Umbilical cord (tissue), 2 donors: Measurements from ENCODE around the gene POLR3A. TPM values are rescaled to one million over a fixed set of nuclear protein-coding genes. Genes with fewer than 3 reads are reported as not detected.

Experiments
- DNase-seq: peaks from one replicate; pipeline ENCODE4 v3.0.0-alpha.2; 2015; ENCODE audit warnings: low spot score
- total RNA-seq: library from RNA; depleted of rRNA; stranded (reverse); fragments of >200 nt; gene quantifications from one replicate; pipeline ENCODE4 v1.2.3, GENCODE V29; 2014; ENCODE audit warnings: low replicate concordance; ENCODE audit not compliant: insufficient read depth

Gene POLR3A
- total RNA-seq, 1 donor from 2014 or later, result 18.3 TPM

- no peak for DNase-seq
Measured at GRCh38 chr10:78046711-78047269, 17.5 kb upstream of the POLR3A start.

GRCh38 chr10:78045856-78046255 is 16.5 kb upstream of the POLR3A start:
- no peak for DNase-seq

- no peak for DNase-seq
Measured at GRCh38 chr10:78045237-78045636, 15.9 kb upstream of the POLR3A start.

DNA sequence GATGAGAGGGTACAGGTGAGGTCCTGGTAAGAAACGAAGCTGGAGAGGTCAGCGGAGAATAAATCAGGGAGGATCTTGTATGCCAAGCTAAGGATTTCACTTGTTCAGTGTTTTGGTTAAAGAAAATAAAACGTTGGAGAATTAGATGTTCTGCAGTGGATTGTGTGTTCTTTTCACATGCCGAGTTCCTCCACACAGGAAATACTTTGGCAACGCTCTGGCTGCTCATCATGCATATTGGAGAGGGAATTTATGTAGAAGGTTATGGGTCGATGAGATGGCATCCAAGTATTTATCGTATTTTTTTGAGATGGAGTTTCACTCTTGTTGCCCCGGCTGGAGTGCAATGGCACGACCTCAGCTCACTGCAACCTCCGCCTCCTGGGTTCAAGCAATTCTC is 15.4 kb upstream of the POLR3A start:
- DNase-seq, result peak; percentile 44

GRCh38 chr10:78044179-78044578 is 14.9 kb upstream of the POLR3A start:
- DNase-seq, result no peak

DNA sequence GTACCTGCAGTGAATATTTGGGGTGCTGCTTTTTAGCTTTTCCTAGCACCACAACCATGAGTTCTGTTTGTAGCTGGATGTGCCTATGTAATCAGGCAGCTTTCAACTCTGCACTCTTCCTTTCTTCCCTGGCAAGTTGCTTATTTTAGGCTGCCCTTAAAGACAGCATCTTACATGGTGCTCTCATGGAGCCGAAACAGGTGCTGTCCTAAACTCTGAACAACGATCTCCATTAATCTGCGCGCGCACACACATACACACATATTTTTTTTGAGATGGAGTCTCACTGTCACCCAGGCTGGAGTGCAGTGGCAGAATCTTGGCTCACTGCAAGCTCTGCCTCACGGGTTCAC is 13.4 kb upstream of the POLR3A start:
- DNase-seq, result no peak

DNA sequence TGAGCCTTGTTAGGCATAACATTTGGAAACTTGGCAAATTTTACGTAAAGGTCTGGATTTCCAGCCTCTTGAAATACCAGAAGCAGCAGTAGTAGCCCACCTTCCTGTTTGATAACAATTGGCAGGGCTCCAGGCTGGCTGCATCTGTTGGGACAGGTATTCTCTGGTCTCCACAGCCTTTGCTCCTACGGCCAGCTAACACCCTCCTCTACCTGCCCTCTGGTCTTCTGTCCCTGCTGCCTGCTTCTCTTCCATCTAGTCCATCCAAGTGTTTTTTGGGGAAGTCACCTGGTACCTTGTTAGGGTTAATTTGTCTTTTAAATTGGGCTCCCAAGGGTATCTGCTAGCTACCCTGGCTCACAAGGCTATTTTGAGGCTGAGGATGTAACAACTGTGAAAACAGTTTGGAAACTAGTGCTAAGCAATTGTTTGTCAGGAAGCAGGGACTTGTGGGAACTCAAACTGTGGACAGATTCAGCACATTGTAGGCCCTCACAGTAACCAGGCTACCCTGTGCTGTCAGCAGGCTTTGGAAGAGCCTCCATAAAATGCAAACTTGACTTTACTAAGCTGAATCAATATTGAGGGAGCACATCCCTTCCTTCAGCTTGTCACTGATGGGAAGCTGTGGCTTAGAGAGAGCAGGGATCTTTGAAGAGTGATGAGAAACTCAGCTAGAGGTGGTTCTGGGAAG is 12.9 kb upstream of the POLR3A start:
- no peak for DNase-seq

DNA sequence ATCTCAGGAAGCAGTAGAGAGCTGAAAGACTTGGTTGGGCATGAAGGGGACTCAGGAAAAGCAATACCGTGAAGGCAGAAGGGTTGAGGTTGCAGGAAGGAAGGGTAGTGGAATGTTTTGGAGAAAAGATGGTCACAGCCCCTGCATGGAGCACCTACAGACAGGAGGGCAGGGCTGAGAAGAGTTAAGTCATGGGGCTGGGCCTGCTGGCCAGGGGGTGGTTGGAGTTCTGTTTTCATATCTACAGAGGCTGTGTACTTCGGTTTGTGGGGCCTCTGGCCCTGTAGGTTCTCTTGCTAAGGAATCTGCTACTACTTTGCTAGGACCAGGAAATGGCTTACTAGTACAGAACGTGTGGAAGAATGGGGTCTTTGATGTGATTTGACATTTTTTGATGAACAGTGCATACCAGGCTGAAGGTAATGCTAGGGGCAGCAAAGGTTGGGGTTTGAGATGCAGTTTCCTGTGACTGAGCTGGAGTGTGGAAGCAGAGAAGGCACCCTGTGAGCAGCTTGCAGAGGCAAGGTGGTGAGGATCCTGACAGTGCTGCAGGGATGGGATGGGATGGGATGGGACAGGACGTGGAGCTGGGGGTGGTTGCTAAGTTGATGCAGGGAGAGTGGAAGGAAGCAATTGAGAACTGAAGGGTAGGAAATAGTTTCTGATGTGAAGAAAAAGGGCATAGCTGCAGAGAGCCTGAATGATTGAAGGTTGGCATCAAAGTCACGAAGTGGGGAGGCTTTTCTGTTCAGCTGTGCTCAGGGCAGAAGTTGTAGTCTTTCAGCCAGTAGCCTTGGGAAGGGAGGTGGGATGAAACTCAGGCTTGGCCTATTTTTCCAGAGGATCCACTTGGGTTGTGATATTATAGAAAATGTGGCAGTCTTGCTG is 12.1 kb upstream of the POLR3A start:
- DNase-seq, result no peak

DNA sequence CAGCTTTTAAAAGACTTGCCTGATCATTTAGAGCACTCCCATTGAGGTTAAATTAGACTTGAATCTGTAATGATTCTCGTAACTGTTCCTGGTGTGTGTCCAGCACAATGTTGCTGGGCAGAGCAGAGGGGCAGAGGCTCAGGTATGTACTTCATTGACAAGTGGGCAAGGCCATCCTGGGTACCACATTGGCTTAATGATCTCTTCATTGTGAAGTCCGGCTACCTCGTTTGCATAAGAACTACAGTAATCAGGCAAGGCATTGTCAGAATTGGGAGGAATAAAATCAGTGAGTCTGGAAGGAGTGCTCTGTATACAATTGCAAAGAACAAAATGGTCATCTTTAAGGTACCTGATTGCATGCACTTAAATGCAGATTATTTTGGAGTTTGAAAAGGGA is 10.4 kb upstream of the POLR3A start:
- DNase-seq, result no peak

DNA sequence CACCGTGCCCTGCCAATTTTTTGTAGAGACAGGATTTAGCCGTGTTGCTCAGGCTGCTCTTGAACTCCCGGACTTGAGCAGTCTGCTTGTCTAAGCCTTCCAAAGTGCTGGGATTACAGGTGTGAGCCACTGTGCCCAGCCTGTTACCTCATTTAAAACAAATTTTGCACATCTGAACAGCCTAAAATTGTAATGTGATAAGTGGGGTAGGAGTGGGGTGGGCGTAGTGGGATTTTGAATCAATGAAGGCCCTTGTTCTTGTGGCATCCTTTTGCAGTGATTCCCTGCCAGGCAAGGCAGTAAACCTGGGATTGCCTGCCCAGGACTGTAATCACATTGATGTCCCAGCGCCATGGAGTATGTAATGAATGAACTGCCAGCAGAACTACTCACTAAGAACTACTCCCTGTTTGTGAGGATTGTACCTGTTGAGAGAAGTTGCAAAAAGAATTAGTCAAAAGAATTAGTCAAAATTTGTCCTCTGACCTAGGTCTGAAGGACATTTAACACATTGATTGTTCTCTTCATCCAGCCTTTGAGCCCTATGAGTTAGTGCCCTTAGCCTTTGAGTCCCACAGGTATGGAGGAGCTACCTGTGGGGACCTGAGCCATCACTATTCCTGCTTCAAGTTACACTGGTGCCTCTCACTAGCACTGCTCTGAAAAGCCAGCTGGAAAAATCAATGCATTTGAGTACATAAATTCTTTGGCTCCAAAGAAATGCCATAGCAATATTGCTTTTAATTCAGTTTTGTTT is 9.7 kb upstream of the POLR3A start:
- no peak for DNase-seq

GRCh38 chr10:78038105-78038504 is 8.8 kb upstream of the POLR3A start:
- DNase-seq, result no peak

- no peak for DNase-seq
Measured at GRCh38 chr10:78035933-78036583, 6.7 kb upstream of the POLR3A start.

- DNase-seq, result no peak
Measured at GRCh38 chr10:78035437-78035836, 6.1 kb upstream of the POLR3A start.

- no peak for DNase-seq
Measured at GRCh38 chr10:78035025-78035424, 5.7 kb upstream of the POLR3A start.

DNA sequence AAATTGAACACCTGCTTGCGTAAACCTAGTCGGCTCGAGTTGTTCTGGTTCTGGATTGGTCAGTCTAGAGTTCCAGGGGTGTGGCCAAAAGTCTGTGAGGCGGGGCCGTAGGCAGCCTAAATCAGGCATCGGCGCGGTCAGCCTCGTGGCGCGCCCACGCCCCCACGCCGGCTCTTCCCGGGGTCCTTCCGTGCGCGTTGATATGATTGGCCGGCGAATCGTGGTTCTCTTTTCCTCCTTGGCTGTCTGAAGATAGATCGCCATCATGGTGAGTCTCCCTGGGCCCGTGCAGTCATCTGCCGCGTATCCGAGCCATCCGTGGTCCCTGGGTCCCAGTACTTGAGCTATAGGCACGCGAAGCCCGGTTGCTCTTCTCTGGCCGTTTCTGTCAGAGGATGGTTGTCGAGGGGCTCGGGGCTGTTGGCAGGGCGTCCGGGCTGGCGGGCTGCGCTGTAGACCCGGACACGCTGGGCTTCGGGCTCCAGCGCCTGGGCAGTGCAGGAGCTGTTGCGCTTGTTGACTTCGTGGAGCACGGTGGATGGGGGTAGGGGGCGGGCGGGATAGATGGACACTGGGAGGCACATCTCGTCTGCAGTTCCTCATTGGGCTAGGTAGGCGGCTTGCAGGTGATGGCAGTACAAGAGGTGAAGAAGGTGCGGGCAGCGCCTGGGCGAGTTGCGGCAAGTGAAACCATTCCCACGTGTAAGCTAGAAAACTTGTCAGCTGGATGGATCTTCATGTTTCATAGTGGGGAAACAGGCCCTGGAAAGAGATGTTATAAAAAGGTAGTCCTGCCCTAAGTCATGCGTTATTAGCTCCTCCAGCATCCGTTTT is 4.5 kb upstream of the POLR3A start, which contains the start of gene RPS24:
TSS of gene RPS24 (plus strand) at position 227 of the 834 bp plus-strand sequence. CDS start at position 266, 39 bp downstream.
- peak; percentile 98 for DNase-seq

- DNase-seq, result no peak
Measured at GRCh38 chr10:78033387-78033636, 4.0 kb upstream of the POLR3A start.

DNA sequence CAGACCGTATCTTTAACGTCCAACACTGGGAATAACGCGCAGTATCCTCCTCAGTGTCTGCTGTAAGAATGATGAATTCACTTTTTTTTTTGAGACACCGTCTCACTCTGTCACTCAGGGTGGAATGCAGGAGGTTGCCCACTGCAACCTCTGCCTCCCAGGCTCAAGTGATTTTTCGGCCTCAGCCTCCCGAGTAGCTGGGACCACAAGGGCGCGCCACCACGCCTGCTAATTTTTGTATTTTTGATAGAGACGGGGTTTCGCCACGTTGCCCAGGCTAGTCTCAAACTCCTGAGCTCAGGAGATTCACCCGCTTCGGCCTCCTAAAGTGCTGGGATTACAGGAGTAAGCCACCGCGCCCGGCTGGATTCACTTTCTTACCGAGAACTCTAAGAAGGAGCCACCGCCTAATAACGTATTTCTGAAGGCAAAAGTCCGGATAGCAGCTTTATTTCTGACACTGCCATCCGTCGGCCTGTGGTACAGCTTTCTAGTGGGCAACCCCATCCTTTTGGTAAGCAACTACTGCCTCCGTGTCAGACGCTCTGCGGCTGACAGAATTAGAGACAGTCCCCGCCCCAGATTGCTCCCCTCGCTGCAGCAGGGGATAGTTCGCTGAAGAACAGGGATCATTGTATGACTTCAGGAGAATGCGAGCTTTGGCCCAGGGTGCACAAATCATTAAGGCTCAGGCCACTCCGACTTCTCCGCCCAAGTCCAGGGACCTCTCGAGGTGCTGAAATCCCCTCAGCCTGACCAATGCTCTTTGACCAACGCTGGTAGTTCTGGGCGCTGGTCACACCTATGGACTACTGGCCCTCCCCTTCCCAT is 662 bp downstream of the POLR3A start:
- no peak for DNase-seq

DNA sequence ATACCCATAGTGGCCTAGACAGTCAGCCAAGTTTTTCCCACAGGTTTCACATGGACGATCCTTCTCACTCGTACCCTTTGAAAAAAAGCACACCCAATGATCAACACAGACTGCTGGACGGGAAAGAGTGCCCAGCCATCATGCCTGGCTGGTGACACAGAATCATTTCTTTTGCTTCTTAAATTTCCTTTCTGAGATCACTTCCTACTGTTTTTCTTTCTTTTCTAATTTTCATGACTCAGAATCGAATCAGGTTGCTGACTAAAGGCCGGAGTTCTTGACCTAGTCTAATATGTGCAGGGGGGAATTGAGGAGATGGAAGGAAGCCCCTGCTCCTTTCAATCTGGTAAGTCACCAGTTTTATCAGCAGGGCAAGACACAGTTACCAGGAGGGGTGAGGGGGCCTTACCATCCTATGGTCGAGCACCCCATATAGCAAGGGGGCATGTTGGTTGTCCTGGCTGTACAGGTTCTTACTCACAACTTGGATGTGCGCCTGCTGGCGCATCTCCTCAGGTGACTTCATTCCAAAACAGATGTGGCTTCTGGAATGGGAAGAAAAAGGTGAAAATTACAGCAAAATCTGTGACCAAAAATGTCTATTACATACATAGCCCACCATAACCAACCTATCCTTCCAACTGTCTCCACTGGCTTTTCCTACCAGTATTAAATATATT is 3.5 kb downstream of the POLR3A start:
- DNase-seq, result no peak

DNA sequence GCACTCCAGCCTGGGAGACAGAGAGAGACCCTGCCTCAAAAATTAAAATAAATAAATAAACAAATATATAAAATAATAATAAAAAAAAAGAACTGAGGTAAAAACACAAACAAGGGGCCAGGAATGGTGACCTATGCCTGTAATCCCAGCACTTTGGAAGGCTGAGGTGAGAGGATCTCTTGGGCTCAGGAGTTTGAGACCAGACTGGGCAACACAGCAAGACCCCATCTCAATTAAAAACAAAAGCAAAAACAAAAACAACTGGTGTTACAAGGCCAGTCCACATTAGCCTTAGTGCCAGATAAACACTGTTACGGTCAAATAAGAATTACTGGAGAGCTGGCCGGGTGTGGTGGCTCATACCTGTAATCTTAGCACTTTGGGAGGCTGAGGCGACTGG is 5.6 kb downstream of the POLR3A start:
- DNase-seq, result no peak
